Endothelial cell of umbilical vein (primary cell): ENCODE measurements around the gene NRBF2. TPM values are rescaled to one million over a fixed set of nuclear protein-coding genes. Genes with fewer than 3 reads are reported as not detected.
"Not testable (repeated sequence)": the region's sequence is repeated elsewhere in the genome, so short reads cannot be mapped to it uniquely, and the experiment has no call there.

Experiments
- BruUV-seq: library from RNA; stranded (reverse); fragments of 400-500 nt; replicated peaks from 2 replicates; lab custom pipeline; 2021; lab: Mats Ljungman, UMichigan
- CTCF ChIA-PET: fragments of 300-600, 350-600 bp; sonication (Branson Sonifier 250); formaldehyde crosslinking; loops from one replicate; lab custom pipeline; 2021; ENCODE audit warnings: antibody characterized with exemption, inconsistent platforms; lab: Charles Lee
- POLR2A ChIA-PET: fragments of 300-600, 350-600 bp; sonication (Branson Sonifier 250); formaldehyde crosslinking; loops from one replicate; lab custom pipeline; 2021; ENCODE audit warnings: antibody characterized with exemption, inconsistent platforms; lab: Charles Lee
- DNase-seq: peaks from one replicate; pipeline ENCODE4 v3.0.0-alpha.2; 2011; ENCODE audit warnings: low read depth, low spot score
- FAIRE-seq: peaks from 2 replicates; lab custom pipeline; 2011; peaks lifted over from hg19 to GRCh38; lab: Jason Lieb, UNC
- H2AFZ ChIP-seq: 2 replicates; pipeline ENCODE4 v1.6.0; 2012; ENCODE audit warnings: low read depth, low read length, control low read depth, inconsistent platforms
- H3K27ac ChIP-seq: 2 replicates; pipeline ENCODE4 v1.5.1; 2011; ENCODE audit warnings: low read depth, mild to moderate bottlenecking, control low read depth, low read length, moderate library complexity; ENCODE audit not compliant: insufficient read depth
- H3K27me3 ChIP-seq, 2 experiments: 2 replicates each; pipeline versions ENCODE4 v1.6.0 to v1.6.1; 2011; ENCODE audit warnings: low read length in 2 of 2, mixed read lengths in 1 of 2; ENCODE audit not compliant: control insufficient read depth in 2 of 2, insufficient read depth in 2 of 2
- H3K36me3 ChIP-seq, 2 experiments: 2 replicates in 1 of 2; 3 replicates in 1 of 2; pipeline ENCODE4 v1.5.1; 2011; ENCODE audit warnings: low read length in 2 of 2, mild to moderate bottlenecking in 1 of 2, moderate library complexity in 1 of 2; ENCODE audit not compliant: control insufficient read depth in 2 of 2, insufficient read depth in 2 of 2; ENCODE audit errors: extremely low read depth in 1 of 2
- H3K4me1 ChIP-seq: 3 replicates; pipeline ENCODE4 v1.5.1; 2011; ENCODE audit warnings: mild to moderate bottlenecking, low read length; ENCODE audit not compliant: control insufficient read depth, insufficient read depth; ENCODE audit errors: extremely low read depth
- H3K4me2 ChIP-seq: 2 replicates; pipeline ENCODE4 v1.6.1; 2011; ENCODE audit warnings: low read length, control low read depth, mixed read lengths; ENCODE audit not compliant: insufficient read depth
- H3K4me3 ChIP-seq, 3 experiments: fragments of 200-600 bp in 1 of 3; sonication (generic), shearing (Covaris generic) in 1 of 3; replicated peaks in 1 of 3; 2 replicates each; pipeline ENCODE4 v1.5.1; 2011 to 2016; ENCODE audit warnings: control low read depth in 3 of 3, low read length in 3 of 3, mild to moderate bottlenecking in 2 of 3, inconsistent platforms in 1 of 3, low read depth in 1 of 3, moderate library complexity in 1 of 3; ENCODE audit not compliant: insufficient read depth in 1 of 3
- H3K79me2 ChIP-seq: 2 replicates; pipeline ENCODE4 v1.6.0; 2012; ENCODE audit warnings: low read length, inconsistent platforms; ENCODE audit not compliant: control insufficient read depth, insufficient read depth
- H3K9ac ChIP-seq: replicated peaks from 2 replicates; pipeline ENCODE3; 2011; ENCODE audit warnings: low read length, control low read depth; ENCODE audit not compliant: insufficient read depth; ENCODE audit errors: extremely low read depth
- H3K9me1 ChIP-seq: replicated peaks from 3 replicates; pipeline ENCODE4 v1.6.0; 2011; ENCODE audit warnings: mild to moderate bottlenecking, low read length; ENCODE audit not compliant: control insufficient read depth, insufficient read depth; ENCODE audit errors: extremely low read depth
- H3K9me3 ChIP-seq: replicated peaks from 2 replicates; pipeline ENCODE4 v1.5.1; 2012; ENCODE audit warnings: low read length, inconsistent platforms; ENCODE audit not compliant: control insufficient read depth, insufficient read depth
- H4K20me1 ChIP-seq: replicated peaks from 2 replicates; pipeline ENCODE3; 2011; ENCODE audit warnings: mild to moderate bottlenecking, low read length; ENCODE audit not compliant: control insufficient read depth, insufficient read depth; ENCODE audit errors: extremely low read depth
- FOS ChIP-seq: IDR thresholded peaks from 2 replicates; pipeline ENCODE4 v1.6.1; 2011; ENCODE audit warnings: mild to moderate bottlenecking, low read length, moderate library complexity, borderline replicate concordance; ENCODE audit not compliant: insufficient read depth
- GATA2 ChIP-seq: IDR thresholded peaks from 2 replicates; pipeline ENCODE4 v1.7.0; 2011; ENCODE audit warnings: low read depth, mild to moderate bottlenecking, moderate library complexity, mixed read lengths, low read length; ENCODE audit not compliant: insufficient read length, insufficient read depth
- JUN ChIP-seq: IDR thresholded peaks from 2 replicates; pipeline ENCODE4 v1.6.1; 2011; ENCODE audit warnings: borderline replicate concordance, low read depth; ENCODE audit not compliant: insufficient read length, insufficient read depth
- MYC ChIP-seq: IDR thresholded peaks from one replicate; pipeline ENCODE4 v1.6.1; 2011; ENCODE audit warnings: mild to moderate bottlenecking, low read depth, low read length
- POLR2AphosphoS5 ChIP-seq: IDR thresholded peaks from 2 replicates; pipeline ENCODE4 v1.6.1; 2012; ENCODE audit warnings: low read depth, mild to moderate bottlenecking, control low read depth, low read length, moderate library complexity; ENCODE audit not compliant: insufficient read depth
- dilution Hi-C: fragments of 300-500 bp; cut with MboI; formaldehyde crosslinking; loops from one replicate; pipeline ENCODE4 v1.15.0; 2019; ENCODE audit warnings: low sequenced_read_pairs; ENCODE audit not compliant: extremely low pct_ligation_motif_present
- intact Hi-C: fragments of 100-400 bp; cut with micrococcal nuclease; formaldehyde crosslinking; loops from one replicate; pipeline ENCODE4 v1.10.0; 2022
- polyA plus RNA-seq, 4 experiments: library from polyadenylated mRNA; depleted of rRNA in 3 of 4; stranded (reverse) in 3 of 4; unstranded in 1 of 4; fragments of >200 nt; gene quantifications; 2 replicates each; pipeline versions ENCODE4 v1.2.1 to v1.2.3, GENCODE V29; 2011 to 2012; ENCODE audit warnings: missing spikeins in 1 of 4
- total RNA-seq: library from RNA; stranded (reverse); gene quantifications from 2 replicates; pipeline ENCODE4 v1.2.3, GENCODE V29; 2021
- TF ChIP-seq, protein P1 (sequence below), 2 donors: IDR thresholded peaks; 1 replicate in 1 of 2; 2 replicates in 1 of 2; pipeline ENCODE4 v1.5.1; 2011; ENCODE audit warnings: low read length in 2 of 2, mild to moderate bottlenecking in 2 of 2, moderate library complexity in 2 of 2, control low read depth in 1 of 2, inconsistent platforms in 1 of 2, low read depth in 1 of 2; ENCODE audit not compliant: insufficient read depth in 1 of 2; ENCODE audit errors: extremely low read depth in 1 of 2

Gene NRBF2
- total and polyA plus RNA-seq, 2 donors (not counting 3 experiments of a cell fraction or from before 2014, with no cell fraction given): 7.6 to 17.7 TPM

DNA sequence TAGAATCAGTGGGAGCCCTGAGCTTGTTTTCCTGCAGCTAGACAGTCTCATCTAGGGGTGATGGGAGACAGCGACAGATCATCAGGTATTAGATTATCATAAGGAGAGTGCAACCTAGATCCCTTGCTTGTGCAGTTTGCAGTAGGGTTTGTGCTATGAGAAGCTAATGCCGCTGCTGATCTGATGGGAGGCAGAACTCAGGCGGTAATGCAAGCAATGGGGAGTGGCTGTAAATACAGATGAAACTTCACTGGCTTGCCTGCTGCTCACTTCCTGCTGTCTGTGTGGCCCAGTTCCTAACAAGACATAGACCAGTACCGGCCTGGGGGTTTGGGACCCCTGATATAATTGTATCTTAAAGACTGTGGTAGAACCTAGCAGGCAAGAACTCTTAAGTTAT, 17.6 kb downstream of the NRBF2 start:
- POLR2A ChIA-PET: no interaction called here
- H3K27me3 ChIP-seq: no peaks in the 10 kb centered on the region
- no peak overlapping the region for H3K27ac ChIP-seq
- FAIRE-seq: no peak
- dilution Hi-C loops: no loop called here
- H3K4me2 ChIP-seq: no peak overlapping the region
- H3K36me3 ChIP-seq: peaks cover 0 to 2% of the 10 kb centered on the region in 2 experiments
- no peaks in the 10 kb centered on the region for H3K9me3 ChIP-seq
- CTCF ChIA-PET: no interaction called here
- H3K9ac ChIP-seq: no peak overlapping the region
- no peak overlapping the region for H2AFZ ChIP-seq
- H3K79me2 ChIP-seq: peaks cover 23% of the 10 kb centered on the region
- TF ChIP-seq, protein P1, sequence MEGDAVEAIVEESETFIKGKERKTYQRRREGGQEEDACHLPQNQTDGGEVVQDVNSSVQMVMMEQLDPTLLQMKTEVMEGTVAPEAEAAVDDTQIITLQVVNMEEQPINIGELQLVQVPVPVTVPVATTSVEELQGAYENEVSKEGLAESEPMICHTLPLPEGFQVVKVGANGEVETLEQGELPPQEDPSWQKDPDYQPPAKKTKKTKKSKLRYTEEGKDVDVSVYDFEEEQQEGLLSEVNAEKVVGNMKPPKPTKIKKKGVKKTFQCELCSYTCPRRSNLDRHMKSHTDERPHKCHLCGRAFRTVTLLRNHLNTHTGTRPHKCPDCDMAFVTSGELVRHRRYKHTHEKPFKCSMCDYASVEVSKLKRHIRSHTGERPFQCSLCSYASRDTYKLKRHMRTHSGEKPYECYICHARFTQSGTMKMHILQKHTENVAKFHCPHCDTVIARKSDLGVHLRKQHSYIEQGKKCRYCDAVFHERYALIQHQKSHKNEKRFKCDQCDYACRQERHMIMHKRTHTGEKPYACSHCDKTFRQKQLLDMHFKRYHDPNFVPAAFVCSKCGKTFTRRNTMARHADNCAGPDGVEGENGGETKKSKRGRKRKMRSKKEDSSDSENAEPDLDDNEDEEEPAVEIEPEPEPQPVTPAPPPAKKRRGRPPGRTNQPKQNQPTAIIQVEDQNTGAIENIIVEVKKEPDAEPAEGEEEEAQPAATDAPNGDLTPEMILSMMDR (IDR thresholded peaks at IDR 0.05; ENCODE audit: extremely low read depth in 1 of 2, insufficient read depth in 1 of 2, low read depth in 1 of 2, low read length in 2 of 2): no peak
- TF ChIP-seq GATA2 (no peak), POLR2AphosphoS5 (no peak), MYC (no peak), JUN (no peak), FOS (no peak)
- intact Hi-C loops: no loop called here
- no peak for DNase-seq
- H3K4me1 ChIP-seq: no peaks in the 10 kb centered on the region
- no peak overlapping the region for H3K4me3 ChIP-seq
- H4K20me1 ChIP-seq: no peaks in the 10 kb centered on the region
- BruUV-seq: no TSS peak
- H3K9me1 ChIP-seq: no peaks in the 10 kb centered on the region

DNA sequence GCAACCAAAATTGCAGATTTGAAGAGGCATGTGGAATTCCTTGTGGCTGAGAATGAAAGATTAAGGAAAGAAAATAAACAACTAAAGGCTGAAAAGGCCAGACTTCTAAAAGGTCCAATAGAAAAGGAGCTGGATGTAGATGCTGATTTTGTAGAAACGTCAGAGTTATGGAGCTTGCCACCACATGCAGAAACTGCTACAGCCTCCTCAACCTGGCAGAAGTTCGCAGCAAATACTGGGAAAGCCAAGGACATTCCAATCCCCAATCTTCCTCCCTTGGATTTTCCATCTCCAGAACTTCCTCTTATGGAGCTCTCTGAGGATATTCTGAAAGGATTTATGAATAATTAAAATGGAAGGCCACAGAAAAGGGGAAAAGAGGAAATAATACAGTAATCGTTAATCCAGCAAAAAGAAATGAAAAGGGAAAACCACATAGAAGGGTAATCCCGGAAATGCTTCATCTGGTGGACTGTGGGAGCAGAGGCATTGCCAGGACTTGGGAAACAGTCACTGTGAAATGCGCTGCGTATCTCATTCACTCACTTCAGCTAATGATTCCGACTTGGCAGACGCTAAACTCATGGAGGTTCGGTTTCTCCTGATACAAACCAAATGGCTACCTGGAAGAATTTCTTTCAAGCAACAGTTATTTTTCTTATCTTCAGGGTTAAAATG, 20.9 kb downstream of the NRBF2 start:
- dilution Hi-C loops: not testable (repeated sequence)
- CTCF ChIA-PET: interaction anchor here (1.8 kb wide), 1 partner anchor 13 kb away, joined by 8 read pairs; no protein-coding TSS in a partner anchor

More for the DNA sequence above, 20.9 kb downstream of the NRBF2 start:
- DNase-seq, H3K9me1 ChIP-seq, BruUV-seq, intact Hi-C loops, H3K4me3 ChIP-seq, H3K4me2 ChIP-seq, H3K27ac ChIP-seq, H4K20me1 ChIP-seq, H3K27me3 ChIP-seq, H3K9ac ChIP-seq, H2AFZ ChIP-seq, H3K79me2 ChIP-seq, H3K4me1 ChIP-seq, H3K9me3 ChIP-seq, H3K36me3 ChIP-seq, POLR2A ChIA-PET, FAIRE-seq: not testable (repeated sequence)
